ENCODE data around the gene FLT1.

Gene FLT1

GRCh38 chr13:28375250-28375930 is 119.5 kb downstream of the FLT1 start:
- Histone ChIP-seq H3K4me1 (ENCODE audit: control insufficient read depth, insufficient read depth, low read length) (no peaks in the 10 kb centered on the region), H3K27ac (ENCODE audit: insufficient read depth, low read depth, low read length, poor library complexity, severe bottlenecking) (no peak overlapping the region), H3K4me3 (ENCODE audit: insufficient read depth, low read depth, low read length) (no peak overlapping the region), H3K9me3 (ENCODE audit: control insufficient read depth, low read length) (no peaks in the 10 kb centered on the region), H3K36me3 (ENCODE audit: control insufficient read depth, insufficient read depth, low read length) (no peaks in the 10 kb centered on the region), H3K27me3 (ENCODE audit: control insufficient read depth, insufficient read depth, low read length, poor library complexity, severe bottlenecking) (no peaks in the 10 kb centered on the region)
- WGBS, 2 experiments: 74 to 76% methylated on average over 5 of the region's 5 CpGs

GRCh38 chr13:28373810-28374209 is 121.1 kb downstream of the FLT1 start:
- no peaks in the 10 kb centered on the region for H3K36me3 ChIP-seq (ENCODE audit: control insufficient read depth, insufficient read depth, low read length)
- no peaks in the 10 kb centered on the region for H3K27me3 ChIP-seq (ENCODE audit: control insufficient read depth, insufficient read depth, low read length, poor library complexity, severe bottlenecking)
- H3K4me3 ChIP-seq (ENCODE audit: insufficient read depth, low read depth, low read length): no peak overlapping the region
- no peaks in the 10 kb centered on the region for H3K4me1 ChIP-seq (ENCODE audit: control insufficient read depth, insufficient read depth, low read length)
- H3K27ac ChIP-seq (ENCODE audit: insufficient read depth, low read depth, low read length, poor library complexity, severe bottlenecking): no peak overlapping the region
- no peaks in the 10 kb centered on the region for H3K9me3 ChIP-seq (ENCODE audit: control insufficient read depth, low read length)
- 87 to 92% methylated on average over 3 of the region's 3 CpGs for WGBS, 2 experiments

- Histone ChIP-seq H3K4me3 (ENCODE audit: insufficient read depth, low read depth, low read length) (no peak overlapping the region), H3K9me3 (ENCODE audit: control insufficient read depth, low read length) (no peaks in the 10 kb centered on the region), H3K36me3 (ENCODE audit: control insufficient read depth, insufficient read depth, low read length) (no peaks in the 10 kb centered on the region), H3K27me3 (ENCODE audit: control insufficient read depth, insufficient read depth, low read length, poor library complexity, severe bottlenecking) (no peaks in the 10 kb centered on the region), H3K4me1 (ENCODE audit: control insufficient read depth, insufficient read depth, low read length) (no peaks in the 10 kb centered on the region), H3K27ac (ENCODE audit: insufficient read depth, low read depth, low read length, poor library complexity, severe bottlenecking) (no peak overlapping the region)
- 94 to 98% methylated on average over 4 of the region's 4 CpGs for WGBS, 2 experiments
These were observed 124.5 kb downstream of the FLT1 start for GRCh38 chr13:28370448-28370847.

- no peaks in the 10 kb centered on the region for H3K9me3 ChIP-seq (ENCODE audit: control insufficient read depth, low read length)
- peaks cover 7% of the 10 kb centered on the region for H3K4me1 ChIP-seq (ENCODE audit: control insufficient read depth, insufficient read depth, low read length)
- no peak overlapping the region for H3K4me3 ChIP-seq (ENCODE audit: insufficient read depth, low read depth, low read length)
- no peaks in the 10 kb centered on the region for H3K27me3 ChIP-seq (ENCODE audit: control insufficient read depth, insufficient read depth, low read length, poor library complexity, severe bottlenecking)
- WGBS, 2 experiments: 94 to 95% methylated on average over 2 of the region's 2 CpGs
- no peak overlapping the region for H3K27ac ChIP-seq (ENCODE audit: insufficient read depth, low read depth, low read length, poor library complexity, severe bottlenecking)
- H3K36me3 ChIP-seq (ENCODE audit: control insufficient read depth, insufficient read depth, low read length): no peaks in the 10 kb centered on the region
These were observed 136.2 kb downstream of the FLT1 start for GRCh38 chr13:28358708-28359107.

- Histone ChIP-seq H3K27ac (ENCODE audit: insufficient read depth, low read depth, low read length, poor library complexity, severe bottlenecking) (no peak overlapping the region), H3K4me3 (ENCODE audit: insufficient read depth, low read depth, low read length) (no peak overlapping the region), H3K36me3 (ENCODE audit: control insufficient read depth, insufficient read depth, low read length) (no peaks in the 10 kb centered on the region), H3K9me3 (ENCODE audit: control insufficient read depth, low read length) (no peaks in the 10 kb centered on the region), H3K27me3 (ENCODE audit: control insufficient read depth, insufficient read depth, low read length, poor library complexity, severe bottlenecking) (no peaks in the 10 kb centered on the region), H3K4me1 (ENCODE audit: control insufficient read depth, insufficient read depth, low read length) (peaks cover 7% of the 10 kb centered on the region)
- WGBS, 2 experiments: 83 to 86% methylated on average over 4 of the region's 4 CpGs
These were observed 137.0 kb downstream of the FLT1 start for GRCh38 chr13:28357911-28358433.

- Histone ChIP-seq H3K27ac (ENCODE audit: insufficient read depth, low read depth, low read length, poor library complexity, severe bottlenecking) (no peak overlapping the region), H3K4me1 (ENCODE audit: control insufficient read depth, insufficient read depth, low read length) (peaks cover 7% of the 10 kb centered on the region), H3K36me3 (ENCODE audit: control insufficient read depth, insufficient read depth, low read length) (no peaks in the 10 kb centered on the region), H3K4me3 (ENCODE audit: insufficient read depth, low read depth, low read length) (no peak overlapping the region), H3K27me3 (ENCODE audit: control insufficient read depth, insufficient read depth, low read length, poor library complexity, severe bottlenecking) (no peaks in the 10 kb centered on the region), H3K9me3 (ENCODE audit: control insufficient read depth, low read length) (no peaks in the 10 kb centered on the region)
- 84 to 86% methylated on average over 7 to 8 of the region's 8 CpGs for WGBS, 2 experiments
These were observed 137.6 kb downstream of the FLT1 start for GRCh38 chr13:28357247-28357825.

GRCh38 chr13:28356561-28357021 is 138.3 kb downstream of the FLT1 start:
- Histone ChIP-seq H3K27ac (ENCODE audit: insufficient read depth, low read depth, low read length, poor library complexity, severe bottlenecking) (no peak overlapping the region), H3K9me3 (ENCODE audit: control insufficient read depth, low read length) (no peaks in the 10 kb centered on the region), H3K4me3 (ENCODE audit: insufficient read depth, low read depth, low read length) (no peak overlapping the region), H3K4me1 (ENCODE audit: control insufficient read depth, insufficient read depth, low read length) (peaks cover 7% of the 10 kb centered on the region), H3K27me3 (ENCODE audit: control insufficient read depth, insufficient read depth, low read length, poor library complexity, severe bottlenecking) (no peaks in the 10 kb centered on the region), H3K36me3 (ENCODE audit: control insufficient read depth, insufficient read depth, low read length) (no peaks in the 10 kb centered on the region)
- WGBS, 2 experiments: 90 to 91% methylated on average over 4 to 5 of the region's 5 CpGs

GRCh38 chr13:28355822-28356371 is 139.0 kb downstream of the FLT1 start:
- Histone ChIP-seq H3K36me3 (ENCODE audit: control insufficient read depth, insufficient read depth, low read length) (no peaks in the 10 kb centered on the region), H3K4me1 (ENCODE audit: control insufficient read depth, insufficient read depth, low read length) (peaks cover 7% of the 10 kb centered on the region), H3K27ac (ENCODE audit: insufficient read depth, low read depth, low read length, poor library complexity, severe bottlenecking) (no peak overlapping the region), H3K9me3 (ENCODE audit: control insufficient read depth, low read length) (no peaks in the 10 kb centered on the region), H3K27me3 (ENCODE audit: control insufficient read depth, insufficient read depth, low read length, poor library complexity, severe bottlenecking) (no peaks in the 10 kb centered on the region), H3K4me3 (ENCODE audit: insufficient read depth, low read depth, low read length) (no peak overlapping the region)
- WGBS, 2 experiments: 73 to 78% methylated on average over 8 of the region's 8 CpGs

GRCh38 chr13:28355046-28355821 is 139.7 kb downstream of the FLT1 start:
- H3K27me3 ChIP-seq (ENCODE audit: control insufficient read depth, insufficient read depth, low read length, poor library complexity, severe bottlenecking): no peaks in the 10 kb centered on the region
- H3K4me3 ChIP-seq (ENCODE audit: insufficient read depth, low read depth, low read length): no peak overlapping the region
- no peaks in the 10 kb centered on the region for H3K36me3 ChIP-seq (ENCODE audit: control insufficient read depth, insufficient read depth, low read length)
- 88 to 91% methylated on average over 14 of the region's 14 CpGs for WGBS, 2 experiments
- H3K27ac ChIP-seq (ENCODE audit: insufficient read depth, low read depth, low read length, poor library complexity, severe bottlenecking): no peak overlapping the region
- H3K4me1 ChIP-seq (ENCODE audit: control insufficient read depth, insufficient read depth, low read length): peaks cover 7% of the 10 kb centered on the region
- H3K9me3 ChIP-seq (ENCODE audit: control insufficient read depth, low read length): no peaks in the 10 kb centered on the region

- 95% methylated on average over 3 to 4 of the region's 4 CpGs for WGBS, 2 experiments
- H3K4me1 ChIP-seq (ENCODE audit: control insufficient read depth, insufficient read depth, low read length): peaks cover 7% of the 10 kb centered on the region
- H3K27ac ChIP-seq (ENCODE audit: insufficient read depth, low read depth, low read length, poor library complexity, severe bottlenecking): no peak overlapping the region
These were observed 141.2 kb downstream of the FLT1 start for GRCh38 chr13:28353679-28354078.

More at GRCh38 chr13:28353679-28354078, 141.2 kb downstream of the FLT1 start:
- Histone ChIP-seq H3K9me3 (ENCODE audit: control insufficient read depth, low read length) (no peaks in the 10 kb centered on the region), H3K36me3 (ENCODE audit: control insufficient read depth, insufficient read depth, low read length) (no peaks in the 10 kb centered on the region), H3K4me3 (ENCODE audit: insufficient read depth, low read depth, low read length) (no peak overlapping the region), H3K27me3 (ENCODE audit: control insufficient read depth, insufficient read depth, low read length, poor library complexity, severe bottlenecking) (no peaks in the 10 kb centered on the region)

Data from ectodermal cell (in vitro differentiated cells).